ENCODE data around the gene ABCA7.

ABCA7 gene, protein sequence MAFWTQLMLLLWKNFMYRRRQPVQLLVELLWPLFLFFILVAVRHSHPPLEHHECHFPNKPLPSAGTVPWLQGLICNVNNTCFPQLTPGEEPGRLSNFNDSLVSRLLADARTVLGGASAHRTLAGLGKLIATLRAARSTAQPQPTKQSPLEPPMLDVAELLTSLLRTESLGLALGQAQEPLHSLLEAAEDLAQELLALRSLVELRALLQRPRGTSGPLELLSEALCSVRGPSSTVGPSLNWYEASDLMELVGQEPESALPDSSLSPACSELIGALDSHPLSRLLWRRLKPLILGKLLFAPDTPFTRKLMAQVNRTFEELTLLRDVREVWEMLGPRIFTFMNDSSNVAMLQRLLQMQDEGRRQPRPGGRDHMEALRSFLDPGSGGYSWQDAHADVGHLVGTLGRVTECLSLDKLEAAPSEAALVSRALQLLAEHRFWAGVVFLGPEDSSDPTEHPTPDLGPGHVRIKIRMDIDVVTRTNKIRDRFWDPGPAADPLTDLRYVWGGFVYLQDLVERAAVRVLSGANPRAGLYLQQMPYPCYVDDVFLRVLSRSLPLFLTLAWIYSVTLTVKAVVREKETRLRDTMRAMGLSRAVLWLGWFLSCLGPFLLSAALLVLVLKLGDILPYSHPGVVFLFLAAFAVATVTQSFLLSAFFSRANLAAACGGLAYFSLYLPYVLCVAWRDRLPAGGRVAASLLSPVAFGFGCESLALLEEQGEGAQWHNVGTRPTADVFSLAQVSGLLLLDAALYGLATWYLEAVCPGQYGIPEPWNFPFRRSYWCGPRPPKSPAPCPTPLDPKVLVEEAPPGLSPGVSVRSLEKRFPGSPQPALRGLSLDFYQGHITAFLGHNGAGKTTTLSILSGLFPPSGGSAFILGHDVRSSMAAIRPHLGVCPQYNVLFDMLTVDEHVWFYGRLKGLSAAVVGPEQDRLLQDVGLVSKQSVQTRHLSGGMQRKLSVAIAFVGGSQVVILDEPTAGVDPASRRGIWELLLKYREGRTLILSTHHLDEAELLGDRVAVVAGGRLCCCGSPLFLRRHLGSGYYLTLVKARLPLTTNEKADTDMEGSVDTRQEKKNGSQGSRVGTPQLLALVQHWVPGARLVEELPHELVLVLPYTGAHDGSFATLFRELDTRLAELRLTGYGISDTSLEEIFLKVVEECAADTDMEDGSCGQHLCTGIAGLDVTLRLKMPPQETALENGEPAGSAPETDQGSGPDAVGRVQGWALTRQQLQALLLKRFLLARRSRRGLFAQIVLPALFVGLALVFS (N-terminal part only)

GRCh38 chr19:1039646-1040475, at the start of gene ABCA7:
TSS of gene ABCA7 (plus strand) at chr19:1040107. CDS start at chr19:1041362, 1,255 bp downstream.
- DNase-seq = peak; percentile 99

DNA sequence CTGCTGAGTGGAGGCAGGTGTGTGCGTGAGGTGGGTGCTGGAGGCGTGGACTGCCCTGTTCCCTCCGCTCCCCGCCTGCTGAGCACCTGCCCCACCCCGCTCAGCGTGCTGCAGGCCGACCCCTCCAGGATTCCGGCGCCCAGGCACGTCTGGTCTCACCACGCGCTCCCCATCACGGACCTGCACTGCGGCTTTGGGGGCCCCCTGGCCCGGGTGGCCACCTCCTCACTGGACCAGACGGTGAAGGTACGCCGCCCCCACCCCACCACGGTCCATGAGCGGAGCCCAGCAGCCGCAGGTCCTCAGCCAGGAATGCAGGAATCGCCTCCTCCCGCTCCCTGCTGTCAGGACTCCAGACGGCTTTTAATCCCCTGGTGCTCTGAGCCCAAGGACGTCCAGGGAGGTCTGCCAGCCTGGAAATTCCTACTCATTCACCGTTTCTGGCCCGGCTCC, 49.8 kb upstream of the ABCA7 start:
- no peak for DNase-seq

DNA sequence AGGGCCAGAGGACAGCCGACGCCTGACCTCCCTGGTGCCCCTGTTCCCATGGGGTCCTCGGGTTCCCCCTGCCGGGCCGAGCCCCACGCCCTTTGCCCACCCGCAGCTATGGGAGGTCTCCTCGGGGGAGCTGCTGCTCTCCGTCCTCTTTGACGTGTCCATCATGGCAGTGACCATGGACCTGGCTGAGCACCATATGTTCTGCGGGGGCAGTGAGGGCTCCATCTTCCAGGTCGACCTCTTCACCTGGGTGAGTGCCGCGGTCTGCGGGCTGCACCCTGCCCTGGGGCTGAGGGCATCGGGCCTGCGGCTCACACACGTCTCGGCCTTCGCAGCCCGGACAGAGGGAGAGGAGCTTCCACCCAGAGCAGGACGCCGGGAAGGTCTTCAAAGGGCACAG, 49.2 kb upstream of the ABCA7 start:
- no peak for DNase-seq

DNA sequence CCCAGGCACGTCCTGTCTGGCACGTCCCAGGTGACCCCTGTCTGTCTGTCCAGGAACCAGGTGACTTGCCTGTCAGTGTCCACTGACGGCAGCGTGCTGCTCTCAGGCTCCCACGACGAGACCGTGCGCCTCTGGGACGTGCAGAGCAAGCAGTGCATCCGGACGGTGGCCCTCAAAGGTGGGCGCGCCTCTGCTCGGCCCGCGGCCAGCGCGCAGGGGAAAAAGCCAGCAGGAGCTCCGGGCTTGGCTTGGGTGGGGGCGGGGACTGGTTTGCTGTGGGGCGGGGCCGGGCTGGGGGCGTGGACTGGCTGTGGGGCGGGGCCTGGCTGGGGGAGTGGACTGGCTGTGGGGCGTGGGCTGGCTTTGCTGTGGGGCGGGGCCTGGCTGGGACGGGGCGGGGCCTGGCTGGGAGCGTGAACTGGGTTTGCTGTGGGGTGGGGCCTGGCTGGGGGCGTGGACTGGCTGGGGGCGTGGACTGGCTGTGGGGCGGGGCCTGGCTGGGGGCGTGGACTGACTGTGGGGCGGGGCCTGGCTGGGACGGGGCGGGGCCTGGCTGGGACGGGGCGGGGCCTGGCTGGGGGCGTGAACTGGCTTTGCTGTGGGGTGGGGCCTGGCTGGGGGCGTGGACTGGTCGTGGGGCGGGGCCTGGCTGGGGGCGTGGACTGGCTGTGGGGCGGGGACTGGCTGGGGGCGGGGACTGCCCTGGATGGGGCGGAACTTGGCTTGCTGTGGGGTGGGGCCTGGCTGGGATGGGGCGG, 48.6 kb upstream of the ABCA7 start:
- DNase-seq = no peak

- no peak for DNase-seq
These were observed 47.8 kb upstream of the ABCA7 start for GRCh38 chr19:991932-992669.

DNA sequence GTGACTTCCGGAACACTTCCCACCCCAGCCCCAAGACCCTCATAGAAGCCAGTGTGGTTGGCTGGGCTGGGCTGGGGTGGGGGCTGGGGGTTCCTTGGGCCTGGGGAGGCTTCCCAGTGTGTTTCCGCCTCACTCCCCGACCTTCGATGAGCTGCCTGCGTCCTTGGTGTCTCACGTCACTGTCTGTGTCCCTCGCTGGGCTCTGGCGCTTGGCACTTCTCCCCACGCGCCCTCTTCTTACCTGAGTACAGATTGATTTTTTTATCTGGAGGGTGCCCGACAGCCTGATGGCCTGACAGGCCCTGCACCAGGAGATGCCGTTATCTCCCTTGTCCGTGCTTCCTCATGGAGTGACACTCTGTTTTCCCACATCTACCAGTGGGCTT, 47.2 kb upstream of the ABCA7 start:
- no peak for DNase-seq

- DNase-seq = no peak
These were observed 46.5 kb upstream of the ABCA7 start for GRCh38 chr19:993361-993830.

DNA sequence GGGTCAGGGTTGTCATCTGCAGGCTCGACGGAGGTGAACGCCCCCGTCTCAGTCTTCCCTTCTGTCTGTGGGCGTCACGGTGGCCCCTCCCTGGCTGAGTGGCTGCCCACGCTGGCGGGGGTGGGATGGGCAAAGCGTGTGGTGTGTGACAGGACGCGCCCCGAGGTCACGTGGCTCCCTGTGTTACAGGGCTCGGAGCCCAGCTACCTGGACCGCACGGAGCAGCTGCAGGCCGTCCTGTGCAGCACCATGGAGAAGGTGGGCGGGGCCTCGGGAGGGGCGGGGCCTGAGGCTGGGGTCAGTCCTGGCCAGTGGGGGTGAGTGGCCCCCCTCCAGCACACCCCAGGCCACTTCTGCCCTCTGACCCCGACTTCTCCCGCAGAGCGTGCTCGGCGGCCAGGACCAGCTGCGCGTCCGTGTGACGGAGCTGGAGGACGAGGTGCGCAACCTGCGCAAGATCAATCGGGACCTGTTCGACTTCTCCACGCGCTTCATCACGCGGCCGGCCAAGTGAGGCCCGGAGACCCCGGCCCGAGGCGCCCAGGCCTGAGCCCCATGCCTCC, 46.0 kb upstream of the ABCA7 start:
- no peak for DNase-seq

DNA sequence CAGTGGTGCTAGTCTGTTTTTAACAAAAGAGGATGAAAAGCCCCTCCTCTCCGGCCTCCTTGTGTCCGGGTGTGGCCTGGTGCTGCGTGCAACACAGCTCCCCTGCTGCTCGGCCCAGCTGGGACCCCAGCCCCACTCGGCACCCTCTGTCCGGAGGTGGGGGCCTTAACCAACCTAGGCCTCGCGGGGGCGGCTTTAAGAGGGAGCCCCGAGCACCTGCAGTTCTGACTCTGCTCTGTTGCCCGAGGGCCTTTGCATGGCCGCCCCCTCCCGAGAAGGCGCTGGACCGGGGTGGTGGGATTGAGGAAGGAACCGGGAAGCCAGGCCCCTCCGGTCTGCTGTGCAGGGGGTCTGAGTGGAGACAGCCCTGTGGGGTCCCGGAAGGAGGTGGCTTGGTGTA, 45.4 kb upstream of the ABCA7 start:
- no peak for DNase-seq

GRCh38 chr19:995051-995827, 44.7 kb upstream of the ABCA7 start:
- peak; percentile 88 for DNase-seq

DNA sequence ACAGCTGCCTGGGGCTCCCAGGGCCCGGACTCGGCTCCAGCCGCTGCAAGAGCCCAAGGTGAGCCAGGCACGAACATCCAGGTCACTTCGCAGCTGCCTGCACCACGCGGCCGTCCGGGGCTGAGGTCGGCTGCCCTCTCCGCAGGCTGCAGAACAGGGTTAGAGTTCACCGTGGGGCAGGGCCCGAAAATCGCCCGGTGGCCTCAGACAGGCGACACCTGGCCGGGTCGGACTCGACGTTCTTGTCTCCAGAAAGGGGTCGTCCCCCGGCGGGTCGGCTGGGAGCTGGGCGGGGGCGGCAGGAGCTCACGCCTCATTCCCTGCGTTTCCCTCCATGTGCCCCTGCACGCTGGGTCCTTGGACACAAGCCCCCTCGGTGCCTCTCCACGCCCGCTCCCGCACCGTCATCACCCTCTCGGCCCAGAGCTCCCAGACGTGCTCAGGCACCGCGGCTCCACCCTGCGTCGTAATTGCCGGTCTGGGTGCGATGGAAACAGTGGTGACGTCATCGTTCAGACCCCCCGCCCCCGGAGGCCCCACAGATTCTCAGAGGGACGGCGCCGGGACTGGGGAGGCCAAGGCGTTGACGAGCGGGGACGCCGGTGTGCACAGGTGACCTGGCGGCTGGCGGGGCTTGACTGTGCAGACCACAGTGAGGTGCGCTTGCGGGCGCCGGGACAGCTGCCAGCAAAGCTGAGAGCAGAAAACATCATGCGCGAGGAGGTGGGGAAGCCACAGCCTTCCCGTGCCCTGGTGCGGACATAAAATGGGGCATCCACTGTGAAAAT, 43.7 kb upstream of the ABCA7 start:
- peak; percentile 48 for DNase-seq

DNA sequence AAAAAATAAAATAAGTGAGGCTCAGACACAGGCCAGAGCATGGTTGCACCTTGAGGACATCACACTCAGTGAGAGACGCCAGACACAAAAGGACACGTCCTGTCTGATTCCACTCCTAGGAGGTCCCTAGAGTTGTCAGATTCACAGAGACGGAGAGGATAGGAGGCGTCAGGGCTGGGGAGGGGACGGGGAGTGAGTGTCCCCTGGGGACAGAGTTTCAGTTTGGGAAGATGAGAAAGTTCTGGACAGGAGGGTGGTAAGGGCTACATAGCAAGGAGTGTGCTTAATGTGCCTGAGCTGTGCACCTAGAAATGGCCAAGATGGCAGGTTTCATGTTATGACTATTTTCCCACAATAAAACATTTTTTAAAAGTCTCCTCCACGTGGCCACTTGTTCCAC, 41.8 kb upstream of the ABCA7 start:
- no peak for DNase-seq

- no peak for DNase-seq
These were observed 40.6 kb upstream of the ABCA7 start for GRCh38 chr19:999379-999719.

- DNase-seq = no peak
These were observed 39.8 kb upstream of the ABCA7 start, which contains the start of gene GRIN3B for GRCh38 chr19:1000095-1000494. TSS of gene GRIN3B (plus strand) at chr19:1000419. CDS start at chr19:1000438, 19 bp downstream.

GRCh38 chr19:1000591-1001537, 39.0 kb upstream of the ABCA7 start:
- DNase-seq = no peak

DNA sequence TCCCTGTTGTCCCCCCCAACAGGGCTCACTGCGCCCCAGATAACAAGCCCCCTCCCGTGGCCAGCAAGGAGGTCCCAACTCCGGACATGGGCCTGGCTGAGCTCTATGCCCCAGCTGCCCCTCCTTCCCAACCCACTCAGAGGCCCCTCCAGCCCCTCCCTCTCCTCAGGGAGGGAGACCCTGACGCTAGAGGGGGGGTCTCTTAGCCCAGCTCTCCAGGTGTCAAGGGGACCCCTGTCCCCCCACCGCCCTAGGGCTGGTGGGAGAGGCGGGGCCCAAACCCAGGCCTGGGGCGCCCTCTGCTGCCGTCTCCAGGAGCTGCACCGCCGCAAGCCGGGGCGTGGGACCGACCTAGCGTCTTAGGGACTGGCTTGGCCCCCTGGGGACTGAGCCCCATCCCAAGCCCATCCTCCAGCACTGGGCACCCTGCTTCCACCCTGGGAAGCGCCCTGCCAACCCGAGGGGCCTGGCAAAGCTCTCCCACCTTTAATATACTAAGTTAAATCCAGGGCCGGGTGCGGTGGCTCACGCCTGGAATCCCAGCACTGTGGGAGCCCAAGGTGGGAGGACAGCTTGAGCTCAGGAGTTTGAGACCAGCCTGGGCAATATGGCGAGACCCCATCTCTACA, 38.3 kb upstream of the ABCA7 start:
- DNase-seq = peak; percentile 22

DNA sequence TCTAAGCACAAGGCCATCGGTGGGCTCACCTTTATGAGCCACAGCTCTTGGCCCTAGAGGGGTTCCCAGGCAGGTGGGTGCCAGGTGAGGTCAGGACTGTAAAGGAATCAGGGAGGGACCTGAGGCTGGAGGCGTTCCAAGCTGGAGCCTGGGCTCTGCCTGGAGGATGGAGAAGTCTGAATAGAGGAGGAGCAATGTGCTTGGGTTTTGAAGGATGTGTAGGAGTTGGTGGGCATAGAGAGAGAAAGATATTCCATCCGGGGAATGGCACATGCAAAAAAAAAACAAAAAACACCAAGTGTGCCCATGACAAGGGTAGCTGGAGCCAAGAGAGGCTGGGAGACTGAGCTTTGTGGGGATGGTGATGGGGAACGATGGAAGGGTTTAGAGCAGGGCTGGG, 37.3 kb upstream of the ABCA7 start:
- no peak for DNase-seq
